ENCODE data around the gene PDCD2L.

The PDCD2L gene

GRCh38 chr19:34474233-34474989 is 70.2 kb downstream of the PDCD2L start:
- no peak for DNase-seq

- DNase-seq, result no peak
Observed at GRCh38 chr19:34475026-34475974, 71.1 kb downstream of the PDCD2L start.

All from midbrain (tissue), 1 donor.